H9 (cell line): ENCODE results near the gene STARD10. TPM values are rescaled to one million over a fixed set of nuclear protein-coding genes. Genes with fewer than 3 reads are reported as not detected.

Experiments used
- DNase-seq: peaks from one replicate; pipeline ENCODE4 v3.0.0-alpha.2; 2017
- H2AFZ ChIP-seq: one replicate; pipeline ENCODE4 v1.6.1; 2013; ENCODE audit warnings: mild to moderate bottlenecking, low read length, control low read depth, moderate library complexity
- H2AK5ac ChIP-seq: 2 replicates; pipeline ENCODE4 v1.6.1; 2013; ENCODE audit warnings: low read length, control low read depth, mixed read lengths; ENCODE audit not compliant: insufficient read length
- H2BK120ac ChIP-seq: one replicate; pipeline ENCODE4 v1.6.1; 2013; ENCODE audit warnings: low read depth, mild to moderate bottlenecking, low read length, control low read depth, inconsistent platforms; ENCODE audit not compliant: poor library complexity, severe bottlenecking
- H2BK12ac ChIP-seq: 2 replicates; pipeline ENCODE4 v1.6.1; 2013; ENCODE audit warnings: low read length, control low read depth, mixed read lengths, low read depth; ENCODE audit not compliant: insufficient read length
- H2BK15ac ChIP-seq: 2 replicates; pipeline ENCODE4 v1.6.1; 2013; ENCODE audit warnings: low read depth, low read length, control low read depth
- H2BK20ac ChIP-seq: one replicate; pipeline ENCODE4 v1.6.1; 2013; ENCODE audit warnings: low read depth, mild to moderate bottlenecking, low read length, control low read depth, inconsistent platforms; ENCODE audit not compliant: poor library complexity, severe bottlenecking
- H2BK5ac ChIP-seq: 2 replicates; pipeline ENCODE4 v1.6.1; 2013; ENCODE audit warnings: low read length, control low read depth, mixed read lengths; ENCODE audit not compliant: insufficient read length
- H3K14ac ChIP-seq: 2 replicates; pipeline ENCODE4 v1.6.1; 2013; ENCODE audit warnings: low read length, control low read depth; ENCODE audit not compliant: insufficient read depth
- H3K18ac ChIP-seq: 2 replicates; pipeline ENCODE4 v1.6.1; 2013; ENCODE audit warnings: low read depth, mild to moderate bottlenecking, mixed read lengths, low read length, control low read depth; ENCODE audit not compliant: insufficient read length
- H3K23ac ChIP-seq: 2 replicates; pipeline ENCODE4 v1.6.1; 2013; ENCODE audit warnings: low read length, control low read depth, mixed read lengths, low read depth; ENCODE audit not compliant: insufficient read length
- H3K23me2 ChIP-seq: 2 replicates; pipeline ENCODE4 v1.6.1; 2013; ENCODE audit warnings: low read depth, mild to moderate bottlenecking, mixed read lengths, low read length, control low read depth; ENCODE audit not compliant: insufficient read length, poor library complexity, severe bottlenecking
- H3K27ac ChIP-seq: 2 replicates; pipeline ENCODE4 v1.5.1; 2013; ENCODE audit warnings: low read length, control low read depth, mixed read lengths, low read depth; ENCODE audit not compliant: insufficient read length
- H3K27me3 ChIP-seq: 2 replicates; pipeline ENCODE4 v1.6.1; 2013; ENCODE audit warnings: low read length, control low read depth, inconsistent platforms; ENCODE audit not compliant: insufficient read depth
- H3K4ac ChIP-seq: 2 replicates; pipeline ENCODE4 v1.6.1; 2013; ENCODE audit warnings: low read depth, mild to moderate bottlenecking, control low read depth, inconsistent platforms, low read length, moderate library complexity
- H3K4me1 ChIP-seq: 2 replicates; pipeline ENCODE4 v1.6.1; 2013; ENCODE audit warnings: low read length, control low read depth, inconsistent platforms; ENCODE audit not compliant: insufficient read depth
- H3K4me2 ChIP-seq: 2 replicates; pipeline ENCODE4 v1.6.1; 2013; ENCODE audit warnings: low read length, control low read depth, mixed read lengths; ENCODE audit not compliant: insufficient read length, insufficient read depth
- H3K56ac ChIP-seq: 2 replicates; pipeline ENCODE4 v1.6.1; 2013; ENCODE audit warnings: low read depth, mild to moderate bottlenecking, mixed read lengths, low read length, control low read depth; ENCODE audit not compliant: insufficient read length
- H3K79me1 ChIP-seq: 2 replicates; pipeline ENCODE4 v1.6.1; 2013; ENCODE audit warnings: low read depth, mild to moderate bottlenecking, moderate library complexity, low read length, control low read depth, inconsistent platforms; ENCODE audit not compliant: insufficient read depth, poor library complexity, severe bottlenecking
- H3K79me2 ChIP-seq: 2 replicates; pipeline ENCODE4 v1.6.1; 2013; ENCODE audit warnings: low read length, control low read depth, inconsistent platforms; ENCODE audit not compliant: insufficient read depth
- H3K9ac ChIP-seq: 2 replicates; pipeline ENCODE4 v1.6.1; 2013; ENCODE audit warnings: low read length, control low read depth, mixed read lengths; ENCODE audit not compliant: insufficient read length; ENCODE audit errors: extremely low read depth
- H3K9me3 ChIP-seq: one replicate; pipeline ENCODE4 v1.6.1; 2013; ENCODE audit warnings: low read depth, low read length, inconsistent platforms; ENCODE audit not compliant: control insufficient read depth
- H3T11ph ChIP-seq: one replicate; pipeline ENCODE4 v1.6.1; 2013; ENCODE audit warnings: mild to moderate bottlenecking, low read length, control low read depth, inconsistent platforms
- H4K20me1 ChIP-seq: one replicate; pipeline ENCODE4 v1.6.1; 2013; ENCODE audit not compliant: control insufficient read depth, insufficient read length, insufficient read depth
- H4K5ac ChIP-seq: 2 replicates; pipeline ENCODE4 v1.6.1; 2013; ENCODE audit warnings: low read depth, mild to moderate bottlenecking, mixed read lengths, low read length, control low read depth; ENCODE audit not compliant: insufficient read length
- H4K8ac ChIP-seq: replicated peaks from 2 replicates; pipeline ENCODE4 v1.6.1; 2013; ENCODE audit warnings: low read length, control low read depth, mixed read lengths, low read depth; ENCODE audit not compliant: insufficient read length
- H4K91ac ChIP-seq: 2 replicates; pipeline ENCODE4 v1.6.1; 2013; ENCODE audit warnings: low read depth, mild to moderate bottlenecking, moderate library complexity, mixed read lengths, low read length, control low read depth; ENCODE audit not compliant: insufficient read length
- H3K27ac Mint-ChIP-seq, 3 experiments: 2 replicates in 2 of 3; 3 replicates in 1 of 3; pipeline ENCODE4 v1.8.0; 2020 to 2021; ENCODE audit warnings: mixed read lengths in 3 of 3, mild to moderate bottlenecking in 1 of 3, moderate library complexity in 1 of 3
- H3K27me3 Mint-ChIP-seq: 2 replicates; pipeline ENCODE4 v1.8.0; 2021; ENCODE audit warnings: low read depth, mild to moderate bottlenecking, moderate library complexity, mixed read lengths
- H3K36me3 Mint-ChIP-seq, 3 experiments: 2 replicates in 2 of 3; 3 replicates in 1 of 3; pipeline ENCODE4 v1.8.0; 2020 to 2021; ENCODE audit warnings: low read depth in 3 of 3, mixed read lengths in 3 of 3; ENCODE audit not compliant: insufficient read depth in 1 of 3
- H3K4me1 Mint-ChIP-seq, 2 experiments: 2 replicates each; pipeline ENCODE4 v1.8.0; 2020; ENCODE audit warnings: mixed read lengths in 2 of 2
- H3K4me3 Mint-ChIP-seq, 2 experiments: 2 replicates in 1 of 2; 3 replicates in 1 of 2; pipeline ENCODE4 v1.8.0; 2020 to 2021; ENCODE audit warnings: mild to moderate bottlenecking in 2 of 2, mixed read lengths in 2 of 2, moderate library complexity in 1 of 2
- H3K9me3 Mint-ChIP-seq, 2 experiments: 2 replicates in 1 of 2; 3 replicates in 1 of 2; pipeline ENCODE4 v1.8.0; 2020; ENCODE audit warnings: mild to moderate bottlenecking in 2 of 2, mixed read lengths in 2 of 2, moderate library complexity in 1 of 2
- WGBS: extraction: QIAGEN DNeasy Blood & Tissue Kit; methylation state at CpG from one replicate; pipeline ENCODE4 v1.1.7; 2013; ENCODE audit warnings: missing lambda C conversion rate, low lambda C conversion rate, mixed read lengths; ENCODE audit not compliant: insufficient read length; ENCODE audit errors: extremely low coverage; 5-methylcytosine and 5-hydroxymethylcytosine counted together
- total RNA-seq: library from RNA; stranded (reverse); gene quantifications from 2 replicates; pipeline ENCODE4 v1.2.1, GENCODE V29; 2021
- TF ChIP-seq, protein P1 (sequence below): fragments of 200-600 bp; sonication (generic); conservative IDR thresholded peaks from 3 replicates; pipeline ENCODE4 v1.8.0; 2021; ENCODE audit warnings: antibody characterized with exemption, mild to moderate bottlenecking

The STARD10 gene
- total RNA-seq, 1 experiment from 2014 or later, result 24.4 TPM

DNA sequence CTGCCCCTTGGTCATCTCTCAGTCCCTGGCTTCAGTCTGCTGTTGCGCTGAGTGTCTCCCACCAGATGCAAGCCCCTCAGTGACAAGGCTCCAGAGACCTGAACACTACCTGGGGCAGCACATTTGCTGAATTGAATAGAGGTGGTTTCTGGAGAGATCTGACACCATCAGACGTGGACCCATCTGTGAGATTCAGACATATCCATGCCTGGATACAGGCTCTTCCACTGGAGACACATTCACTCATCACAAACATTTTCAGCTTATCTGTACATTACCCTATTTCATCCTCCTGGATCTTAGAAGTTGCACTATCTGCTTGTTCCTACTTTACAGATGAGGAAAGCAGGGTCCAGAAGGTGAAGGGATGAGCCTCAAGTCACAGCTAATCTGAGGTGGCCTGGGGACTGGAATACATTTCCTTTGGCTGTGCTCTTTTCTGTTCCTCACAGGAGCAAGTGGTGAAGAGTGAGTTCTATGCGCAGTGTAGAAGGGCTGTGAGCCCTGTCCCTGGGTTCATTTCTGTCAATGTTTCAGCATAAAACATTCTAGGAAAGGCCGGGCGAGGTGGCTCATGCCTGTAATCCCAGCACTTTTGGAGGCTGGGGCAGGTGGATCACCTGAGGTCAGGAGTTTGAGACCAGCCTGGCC is 39.4 kb upstream of the STARD10 start:
- Mint-ChIP-seq H3K27me3 (peaks cover 4% of the 10 kb centered on the region; the same call in 1 of the 2 replicates), H3K9me3 (no peaks in the 10 kb centered on the region), H3K36me3 (peaks cover 0 to 2% (median 0%) of the 10 kb centered on the region in 3 experiments; a peak in 2 of 7 replicates), H3K4me3 (no peak overlapping the region), H3K27ac (no peak overlapping the region), H3K4me1 (peaks cover 9% of the 10 kb centered on the region in 2 experiments)
- no peaks in the 10 kb centered on the region for H3K23me2 ChIP-seq
- H3K79me2 ChIP-seq, result no peaks in the 10 kb centered on the region
- H4K8ac ChIP-seq, result no peak overlapping the region
- no peak overlapping the region for H2BK120ac ChIP-seq
- H2AFZ ChIP-seq, result no peak overlapping the region
- H3K56ac ChIP-seq, result no peak overlapping the region
- no peak overlapping the region for H3K23ac ChIP-seq
- no peak overlapping the region for H3K18ac ChIP-seq
- no peaks in the 10 kb centered on the region for H3K79me1 ChIP-seq
- H3K9ac ChIP-seq, result no peak overlapping the region
- H4K91ac ChIP-seq, result no peak overlapping the region
- H3T11ph ChIP-seq, result no peak overlapping the region
- WGBS, result no CpG with 5 or more reads among the region's 5 CpGs
- no peaks in the 10 kb centered on the region for H3K4me1 ChIP-seq
- H4K5ac ChIP-seq, result no peak overlapping the region
- no peak overlapping the region for H2AK5ac ChIP-seq
- H2BK12ac ChIP-seq, result no peak overlapping the region
- TF ChIP-seq, protein P1, sequence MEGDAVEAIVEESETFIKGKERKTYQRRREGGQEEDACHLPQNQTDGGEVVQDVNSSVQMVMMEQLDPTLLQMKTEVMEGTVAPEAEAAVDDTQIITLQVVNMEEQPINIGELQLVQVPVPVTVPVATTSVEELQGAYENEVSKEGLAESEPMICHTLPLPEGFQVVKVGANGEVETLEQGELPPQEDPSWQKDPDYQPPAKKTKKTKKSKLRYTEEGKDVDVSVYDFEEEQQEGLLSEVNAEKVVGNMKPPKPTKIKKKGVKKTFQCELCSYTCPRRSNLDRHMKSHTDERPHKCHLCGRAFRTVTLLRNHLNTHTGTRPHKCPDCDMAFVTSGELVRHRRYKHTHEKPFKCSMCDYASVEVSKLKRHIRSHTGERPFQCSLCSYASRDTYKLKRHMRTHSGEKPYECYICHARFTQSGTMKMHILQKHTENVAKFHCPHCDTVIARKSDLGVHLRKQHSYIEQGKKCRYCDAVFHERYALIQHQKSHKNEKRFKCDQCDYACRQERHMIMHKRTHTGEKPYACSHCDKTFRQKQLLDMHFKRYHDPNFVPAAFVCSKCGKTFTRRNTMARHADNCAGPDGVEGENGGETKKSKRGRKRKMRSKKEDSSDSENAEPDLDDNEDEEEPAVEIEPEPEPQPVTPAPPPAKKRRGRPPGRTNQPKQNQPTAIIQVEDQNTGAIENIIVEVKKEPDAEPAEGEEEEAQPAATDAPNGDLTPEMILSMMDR, result no peak
- no peak overlapping the region for H3K27ac ChIP-seq
- no peak for DNase-seq
- H3K9me3 ChIP-seq, result no peaks in the 10 kb centered on the region
- no peaks in the 10 kb centered on the region for H3K27me3 ChIP-seq
- no peak overlapping the region for H3K4ac ChIP-seq
- H3K14ac ChIP-seq, result no peak overlapping the region
- no peak overlapping the region for H2BK5ac ChIP-seq
- no peak overlapping the region for H2BK15ac ChIP-seq
- H3K4me2 ChIP-seq, result no peak overlapping the region
- H2BK20ac ChIP-seq, result no peak overlapping the region
- no peaks in the 10 kb centered on the region for H4K20me1 ChIP-seq
